GM19467 (cell line): ENCODE measurements around the gene MPP3.
"Not testable (repeated sequence)": the region's sequence is repeated elsewhere in the genome, so short reads cannot be mapped to it uniquely, and the experiment has no call there.

Experiments
- ATAC-seq: cut with Tn5 transposase; IDR thresholded peaks from one replicate; pipeline ENCODE4 v1.9.1; 2021; ENCODE audit warnings: mild to moderate bottlenecking, moderate library complexity; ENCODE audit not compliant: unreplicated experiment

Gene MPP3

DNA sequence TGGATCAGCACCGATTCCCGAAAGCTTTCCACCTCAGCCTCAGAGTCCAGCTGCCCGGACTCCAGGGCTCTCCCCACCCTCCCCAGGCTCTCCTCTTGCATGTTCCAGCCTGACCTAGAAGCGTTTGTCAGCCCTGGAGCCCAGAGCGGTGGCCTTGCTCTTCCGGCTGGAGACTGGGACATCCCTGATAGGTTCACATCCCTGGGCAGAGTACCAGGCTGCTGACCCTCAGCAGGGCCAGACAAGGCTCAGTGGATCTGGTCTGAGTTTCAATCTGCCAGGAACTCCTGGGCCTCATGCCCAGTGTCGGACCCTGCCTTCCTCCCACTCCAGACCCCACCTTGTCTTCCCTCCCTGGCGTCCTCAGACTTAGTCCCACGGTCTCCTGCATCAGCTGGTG lies 29.0 kb upstream of the MPP3 start:
- no peak for ATAC-seq

- ATAC-seq: no peak
Observed at GRCh38 chr17:43860927-43861622, 28.1 kb upstream of the MPP3 start.

DNA sequence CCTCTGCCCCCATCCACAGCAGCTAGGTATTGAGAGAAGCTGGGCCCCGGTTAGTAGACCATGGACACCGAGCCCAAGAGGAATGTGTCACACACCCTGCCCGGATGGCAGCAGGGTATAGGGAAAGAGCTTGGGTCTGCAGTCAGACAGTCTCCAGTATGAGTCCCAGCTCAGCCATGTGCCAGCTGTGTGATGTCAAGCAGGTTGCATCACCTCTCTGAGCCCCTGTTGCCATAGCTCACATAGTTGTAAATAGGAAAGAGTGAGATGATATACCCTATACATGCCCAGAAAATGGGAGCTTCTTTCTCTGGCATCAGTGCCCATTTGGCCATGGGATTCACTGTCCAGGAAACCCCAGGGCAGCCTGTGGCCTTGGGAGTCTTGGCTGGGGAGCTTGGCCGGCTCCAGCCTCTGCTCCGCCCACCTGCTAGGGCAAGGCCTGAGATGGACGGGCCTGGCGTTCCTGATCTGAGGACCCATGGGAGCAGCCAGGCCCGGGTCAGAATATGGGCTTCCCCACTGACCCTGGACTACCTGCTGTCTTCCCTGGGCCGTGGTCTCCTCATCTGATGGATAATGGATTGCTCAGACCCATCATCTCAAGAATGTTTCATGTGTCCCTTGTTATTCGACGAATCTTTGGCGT lies 27.3 kb upstream of the MPP3 start:
- no peak for ATAC-seq

DNA sequence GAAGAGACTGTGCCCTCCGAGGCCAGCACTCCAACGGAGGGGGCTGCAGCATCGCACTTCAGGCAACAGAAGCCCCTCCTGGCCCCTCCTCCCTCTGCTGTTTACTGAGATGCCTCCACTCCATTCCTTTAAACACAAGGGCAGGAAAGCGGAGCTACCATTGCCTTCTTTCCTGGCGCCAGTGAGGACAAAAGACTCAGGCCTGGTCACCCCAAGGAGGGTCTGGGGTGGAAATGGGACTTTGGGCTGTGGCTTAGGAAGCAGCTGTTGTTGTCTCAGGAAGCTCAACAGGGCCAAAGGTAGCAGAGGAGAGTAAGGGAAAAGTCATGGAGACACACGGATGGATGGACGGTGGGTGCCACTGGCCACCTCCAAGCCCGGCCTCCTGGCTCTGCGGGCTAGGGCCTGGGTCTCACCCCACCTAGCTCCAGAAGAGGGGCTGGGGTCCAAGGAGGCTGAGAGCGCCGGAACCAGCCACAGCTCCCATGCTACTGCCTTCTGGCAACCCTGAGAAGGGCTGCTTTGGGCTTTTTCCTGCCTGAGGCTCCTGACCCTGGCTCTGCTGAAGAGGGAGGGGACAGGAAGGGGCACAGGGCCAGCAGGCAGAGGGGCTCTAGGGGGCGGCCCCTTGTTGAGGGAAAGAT lies 25.1 kb upstream of the MPP3 start:
- ATAC-seq: no peak

DNA sequence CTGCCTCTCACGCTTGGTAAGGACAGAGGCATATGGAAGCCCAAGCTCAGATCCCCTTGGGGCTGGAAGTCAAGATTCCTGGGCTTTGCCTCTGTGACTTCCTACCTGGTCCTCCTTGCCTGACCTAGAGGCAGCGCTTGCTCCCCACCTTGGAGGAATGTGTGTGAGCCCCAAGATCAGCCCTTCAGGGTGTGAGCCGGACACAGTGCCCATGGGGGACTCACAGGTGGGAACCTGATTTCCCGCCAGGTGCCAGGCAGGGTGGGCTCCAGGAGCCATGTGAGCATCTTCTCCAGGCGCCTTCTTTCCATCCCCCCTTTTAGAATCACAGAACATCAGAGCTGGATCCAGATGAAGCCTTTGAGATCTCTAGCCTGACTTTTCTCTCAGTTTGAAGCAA lies 24.2 kb upstream of the MPP3 start:
- ATAC-seq: no peak

DNA sequence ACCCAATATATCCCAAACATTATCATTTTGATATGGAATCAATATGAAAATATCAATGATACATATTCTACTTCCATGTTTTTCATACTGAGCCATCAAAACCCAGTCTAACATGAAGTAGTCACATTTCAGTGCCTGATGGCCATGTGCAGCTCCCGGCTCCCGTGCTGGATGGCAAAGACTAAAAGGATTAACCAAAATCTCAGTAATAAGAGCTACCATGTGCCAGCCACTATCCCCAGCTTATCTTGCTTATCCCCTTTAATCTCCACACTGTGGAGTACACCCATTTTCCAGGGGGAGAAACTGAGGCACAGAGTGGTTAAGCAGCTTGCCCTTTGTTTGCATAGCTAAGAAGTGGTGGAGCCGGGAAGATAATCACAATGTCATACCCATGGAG lies 23.2 kb upstream of the MPP3 start:
- ATAC-seq: no peak

DNA sequence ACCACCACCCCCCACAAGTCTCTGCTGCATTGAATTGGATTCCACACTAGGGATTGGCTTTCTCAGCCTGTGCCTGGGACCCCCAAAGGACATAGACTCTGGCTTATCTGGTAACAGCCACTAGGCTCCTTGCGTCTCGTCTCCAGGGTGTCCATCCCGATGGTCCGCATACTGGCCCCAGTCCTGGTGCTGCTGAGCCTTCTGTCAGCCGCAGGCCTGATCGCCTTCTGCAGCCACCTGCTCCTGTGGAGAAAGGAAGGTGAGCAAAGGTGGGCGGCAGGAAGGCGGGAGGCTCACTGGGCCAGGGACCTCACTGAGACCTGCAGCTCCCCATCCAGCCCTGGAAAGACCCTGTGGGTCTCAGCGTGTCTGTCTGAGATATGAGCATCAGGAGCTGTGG lies 22.1 kb upstream of the MPP3 start:
- no peak for ATAC-seq

GRCh38 chr17:43854498-43854897 lies 21.6 kb upstream of the MPP3 start:
- no peak for ATAC-seq

- ATAC-seq: no peak
Observed at GRCh38 chr17:43853546-43853945, 20.6 kb upstream of the MPP3 start.

GRCh38 chr17:43852571-43852970 lies 19.6 kb upstream of the MPP3 start:
- ATAC-seq: no peak

DNA sequence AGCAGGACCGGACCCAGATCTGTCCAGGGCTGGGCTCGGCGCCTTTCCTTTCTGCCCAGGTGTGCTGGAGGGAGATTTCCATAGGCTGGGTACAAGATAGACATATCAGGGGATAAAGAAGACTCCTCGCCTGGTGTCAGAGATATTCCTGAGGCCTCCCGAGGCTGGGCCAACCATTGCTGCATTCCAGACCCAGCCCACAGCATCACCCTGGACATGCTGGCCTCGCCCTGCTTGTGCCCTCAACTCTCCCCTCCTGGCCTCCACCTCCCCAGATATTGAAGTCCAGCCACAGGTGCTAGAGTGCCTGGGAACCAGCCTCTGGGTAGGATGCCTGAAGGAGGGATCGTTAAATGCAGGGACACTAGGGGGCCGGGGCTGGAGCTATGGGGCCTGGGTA lies 16.2 kb upstream of the MPP3 start:
- no peak for ATAC-seq

DNA sequence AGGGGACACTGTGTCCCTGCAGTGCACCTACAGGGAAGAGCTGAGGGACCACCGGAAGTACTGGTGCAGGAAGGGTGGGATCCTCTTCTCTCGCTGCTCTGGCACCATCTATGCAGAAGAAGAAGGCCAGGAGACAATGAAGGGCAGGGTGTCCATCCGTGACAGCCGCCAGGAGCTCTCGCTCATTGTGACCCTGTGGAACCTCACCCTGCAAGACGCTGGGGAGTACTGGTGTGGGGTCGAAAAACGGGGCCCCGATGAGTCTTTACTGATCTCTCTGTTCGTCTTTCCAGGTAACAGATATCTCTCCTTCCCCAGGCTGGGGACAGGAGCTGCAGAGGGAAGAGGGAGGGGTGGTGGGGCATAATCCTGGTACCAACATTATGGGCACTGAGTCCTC lies 15.7 kb upstream of the MPP3 start:
- no peak for ATAC-seq

GRCh38 chr17:43846963-43847371 lies 14.0 kb upstream of the MPP3 start, which contains the start of gene CD300LG:
TSS of gene CD300LG (plus strand) at chr17:43847176. CDS start at chr17:43847217, 41 bp downstream.
- no peak for ATAC-seq

DNA sequence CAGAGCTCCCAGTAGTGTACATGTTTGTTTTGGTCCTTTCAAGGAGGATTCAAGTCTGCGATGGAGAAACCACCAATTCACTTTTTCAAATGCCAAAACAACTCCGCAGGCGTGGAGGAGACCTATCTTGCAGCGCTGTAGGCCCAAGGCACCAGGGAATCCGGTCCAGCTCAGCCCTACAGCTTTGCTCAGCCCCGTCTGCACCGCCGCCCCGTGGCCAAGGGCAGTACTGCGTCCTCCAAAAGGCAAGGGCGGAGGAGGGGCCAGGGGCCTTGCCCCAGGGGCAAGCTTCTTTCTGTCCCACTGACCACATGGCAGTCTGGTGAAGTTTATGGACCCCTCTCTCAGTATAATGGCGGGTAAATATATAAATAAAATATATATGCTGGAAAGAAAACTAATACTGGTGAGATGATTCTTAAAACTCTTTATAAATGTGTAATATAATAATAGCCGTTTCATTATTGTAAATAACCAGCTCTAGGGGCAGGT lies 13.3 kb upstream of the MPP3 start:
- ATAC-seq: no peak

- ATAC-seq: no peak
Observed at GRCh38 chr17:43845766-43846165, 12.8 kb upstream of the MPP3 start.

DNA sequence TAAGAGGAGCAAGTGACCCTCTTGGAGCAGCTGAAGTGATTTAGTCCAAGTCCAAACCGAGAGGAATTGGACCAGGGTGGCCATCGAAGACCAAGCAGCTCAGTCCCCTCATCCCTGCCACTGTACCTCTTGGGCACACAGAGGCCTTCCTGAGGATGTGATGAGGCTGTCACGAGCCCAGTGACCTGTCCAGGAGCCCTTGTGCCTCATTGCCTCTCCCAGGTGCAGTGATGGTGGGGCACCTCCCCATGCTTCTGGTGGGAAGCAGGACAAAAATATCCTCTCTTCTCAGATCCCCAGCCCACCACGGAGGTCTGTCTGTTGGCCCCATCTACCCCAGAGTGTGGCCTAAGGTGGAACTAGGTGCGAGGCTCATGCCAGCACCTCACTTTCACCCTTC lies 11.3 kb upstream of the MPP3 start:
- ATAC-seq: no peak

GRCh38 chr17:43842975-43843325 lies 10.0 kb upstream of the MPP3 start:
- ATAC-seq: no peak

DNA sequence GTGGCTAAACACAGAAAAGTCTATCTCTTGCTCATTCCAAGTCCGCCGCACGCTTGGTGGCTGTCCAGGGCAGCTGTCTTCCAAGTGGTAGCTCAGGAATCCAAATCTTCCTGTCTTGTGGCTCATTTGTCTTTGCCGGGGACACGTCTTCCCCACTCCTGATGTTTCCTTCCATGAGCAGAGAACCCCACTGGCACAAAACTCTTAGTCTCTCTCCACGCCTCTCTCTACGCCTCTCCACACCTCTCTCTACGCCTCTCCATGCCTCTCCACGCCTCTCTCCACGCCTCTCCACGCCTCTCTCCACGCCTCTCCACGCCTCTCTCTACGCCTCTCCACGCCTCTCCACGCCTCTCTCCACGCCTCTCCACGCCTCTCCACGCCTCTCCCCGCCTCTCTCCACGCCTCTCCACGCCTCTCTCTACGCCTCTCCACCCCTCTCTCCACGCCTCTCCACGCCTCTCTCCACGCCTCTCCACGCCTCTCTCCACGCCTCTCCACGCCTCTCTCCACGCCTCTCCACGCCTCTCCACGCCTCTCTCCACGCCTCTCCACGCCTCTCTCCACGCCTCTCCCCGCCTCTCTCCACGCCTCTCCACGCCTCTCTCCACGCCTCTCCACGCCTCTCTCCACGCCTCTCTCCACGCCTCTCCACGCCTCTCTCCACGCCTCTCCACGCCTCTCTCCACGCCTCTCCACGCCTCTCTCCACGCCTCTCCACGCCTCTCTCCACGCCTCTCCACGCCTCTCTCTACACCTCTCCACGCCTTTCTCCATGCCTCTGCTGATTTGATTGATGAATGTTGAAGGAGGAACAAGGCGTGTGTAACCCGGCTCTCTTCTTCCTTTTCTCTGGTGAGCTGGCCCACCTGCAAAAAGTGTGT lies 9.4 kb upstream of the MPP3 start:
- ATAC-seq: not testable (repeated sequence)

- no peak for ATAC-seq
Observed at GRCh38 chr17:43841282-43841681, 8.3 kb upstream of the MPP3 start.

DNA sequence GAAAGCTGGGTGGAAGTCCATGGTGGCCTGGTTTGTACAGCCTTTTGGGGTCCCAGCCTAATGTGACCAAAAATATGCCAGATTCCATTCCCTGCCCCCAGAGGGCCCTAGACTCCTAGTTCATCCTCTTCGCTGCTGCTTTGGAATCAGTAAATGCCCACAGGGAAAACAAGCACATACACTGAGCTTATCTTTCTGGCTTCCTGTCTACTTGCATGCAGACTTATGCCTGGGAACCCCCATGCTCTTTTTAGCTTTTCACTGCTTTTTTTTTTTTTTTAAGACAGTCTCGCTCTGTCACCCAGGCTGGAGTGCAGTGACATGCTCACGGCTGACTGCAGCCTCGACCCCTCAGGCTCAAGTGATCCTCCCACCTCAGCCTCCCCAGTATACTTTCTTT lies 7.9 kb upstream of the MPP3 start:
- ATAC-seq: no peak

DNA sequence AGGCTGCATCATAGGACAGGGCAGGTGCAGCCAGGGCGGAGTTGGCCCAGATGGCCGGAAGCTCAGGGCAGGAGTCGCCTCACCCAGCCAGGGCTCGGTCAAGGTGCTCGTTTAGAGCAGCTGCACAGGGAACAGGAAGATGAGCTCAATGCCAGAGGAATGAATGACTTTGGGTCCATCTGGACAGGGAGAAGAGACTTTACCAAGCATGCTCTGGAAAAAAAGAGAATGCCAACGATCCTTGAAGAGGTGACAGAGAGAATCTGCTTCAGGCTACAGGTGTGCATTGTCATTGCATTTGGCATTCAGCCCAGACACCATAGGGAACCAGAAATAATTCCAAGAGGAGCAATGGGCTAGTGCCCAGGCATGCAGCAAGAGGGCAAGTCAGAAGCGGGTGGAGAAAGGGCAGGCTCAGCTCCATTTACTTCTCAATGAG lies 6.7 kb upstream of the MPP3 start:
- no peak for ATAC-seq
